GM12874 (cell line): ENCODE measurements around the gene FBLIM1.

Experiments
- TF ChIP-seq, protein P1 (sequence below): IDR thresholded peaks from 2 replicates; pipeline ENCODE4 v1.5.1; 2011; ENCODE audit warnings: low read depth, mild to moderate bottlenecking, control low read depth, low read length, moderate library complexity; ENCODE audit not compliant: insufficient read depth

Gene FBLIM1

DNA sequence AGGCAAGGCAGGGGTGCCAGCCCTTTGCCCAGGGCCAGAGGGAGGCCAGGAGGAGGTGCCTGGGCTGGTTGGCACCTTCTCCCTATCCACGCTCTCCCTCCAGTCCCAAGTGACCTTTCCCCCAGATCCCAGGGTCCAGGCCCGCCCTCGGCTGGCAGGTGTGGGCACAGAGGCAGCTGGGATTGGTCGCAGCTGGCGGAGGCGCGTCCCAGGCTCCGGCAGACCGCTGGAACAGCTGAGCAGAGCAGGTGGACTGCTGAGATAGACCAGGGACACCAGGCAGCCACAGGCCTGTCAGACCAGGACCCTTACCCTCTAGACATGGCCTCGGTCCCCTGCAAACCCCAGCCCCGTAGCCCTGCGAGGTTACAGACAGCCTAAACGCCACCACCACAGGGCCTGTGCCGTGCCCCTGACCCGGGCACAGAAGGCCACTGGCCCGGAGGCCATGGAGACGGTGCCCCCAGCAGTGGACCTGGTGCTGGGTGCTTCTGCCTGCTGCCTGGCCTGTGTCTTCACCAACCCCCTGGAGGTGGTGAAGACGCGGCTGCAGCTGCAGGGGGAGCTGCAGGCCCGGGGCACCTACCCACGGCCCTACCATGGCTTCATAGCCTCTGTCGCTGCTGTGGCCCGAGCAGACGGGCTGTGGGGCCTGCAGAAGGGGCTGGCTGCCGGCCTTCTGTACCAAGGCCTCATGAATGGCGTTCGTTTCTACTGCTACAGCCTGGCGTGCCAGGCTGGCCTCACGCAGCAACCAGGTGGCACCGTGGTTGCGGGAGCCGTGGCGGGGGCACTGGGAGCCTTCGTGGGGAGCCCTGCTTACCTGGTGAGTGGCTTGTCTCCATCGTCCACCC is 22.3 kb upstream of the FBLIM1 start, which contains the start of gene SLC25A34:
TSS of gene SLC25A34 (plus strand) at position 221 of the 854 bp plus-strand sequence. CDS start at position 449, 228 bp downstream.
- TF ChIP-seq, protein P1, sequence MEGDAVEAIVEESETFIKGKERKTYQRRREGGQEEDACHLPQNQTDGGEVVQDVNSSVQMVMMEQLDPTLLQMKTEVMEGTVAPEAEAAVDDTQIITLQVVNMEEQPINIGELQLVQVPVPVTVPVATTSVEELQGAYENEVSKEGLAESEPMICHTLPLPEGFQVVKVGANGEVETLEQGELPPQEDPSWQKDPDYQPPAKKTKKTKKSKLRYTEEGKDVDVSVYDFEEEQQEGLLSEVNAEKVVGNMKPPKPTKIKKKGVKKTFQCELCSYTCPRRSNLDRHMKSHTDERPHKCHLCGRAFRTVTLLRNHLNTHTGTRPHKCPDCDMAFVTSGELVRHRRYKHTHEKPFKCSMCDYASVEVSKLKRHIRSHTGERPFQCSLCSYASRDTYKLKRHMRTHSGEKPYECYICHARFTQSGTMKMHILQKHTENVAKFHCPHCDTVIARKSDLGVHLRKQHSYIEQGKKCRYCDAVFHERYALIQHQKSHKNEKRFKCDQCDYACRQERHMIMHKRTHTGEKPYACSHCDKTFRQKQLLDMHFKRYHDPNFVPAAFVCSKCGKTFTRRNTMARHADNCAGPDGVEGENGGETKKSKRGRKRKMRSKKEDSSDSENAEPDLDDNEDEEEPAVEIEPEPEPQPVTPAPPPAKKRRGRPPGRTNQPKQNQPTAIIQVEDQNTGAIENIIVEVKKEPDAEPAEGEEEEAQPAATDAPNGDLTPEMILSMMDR = no peak

DNA sequence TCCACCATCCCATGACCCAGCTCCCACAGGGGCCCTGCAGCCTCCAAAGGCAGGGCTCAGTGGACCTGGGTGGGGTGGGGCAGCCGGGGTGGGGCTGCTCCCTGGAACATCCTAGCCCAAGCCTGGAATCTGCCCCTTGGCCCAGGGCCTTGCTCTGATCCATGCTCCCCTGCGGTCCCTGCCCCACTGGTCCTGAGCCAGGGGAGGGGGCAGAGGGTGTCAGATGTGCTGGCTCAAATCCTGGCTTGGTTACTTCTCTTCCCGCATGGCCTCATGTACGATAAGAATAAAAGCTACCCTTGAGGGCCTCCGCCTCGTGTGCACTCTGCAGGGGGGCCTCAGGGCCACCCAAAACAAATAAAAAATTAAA is 21.7 kb upstream of the FBLIM1 start:
- TF ChIP-seq, protein P1 = no peak

DNA sequence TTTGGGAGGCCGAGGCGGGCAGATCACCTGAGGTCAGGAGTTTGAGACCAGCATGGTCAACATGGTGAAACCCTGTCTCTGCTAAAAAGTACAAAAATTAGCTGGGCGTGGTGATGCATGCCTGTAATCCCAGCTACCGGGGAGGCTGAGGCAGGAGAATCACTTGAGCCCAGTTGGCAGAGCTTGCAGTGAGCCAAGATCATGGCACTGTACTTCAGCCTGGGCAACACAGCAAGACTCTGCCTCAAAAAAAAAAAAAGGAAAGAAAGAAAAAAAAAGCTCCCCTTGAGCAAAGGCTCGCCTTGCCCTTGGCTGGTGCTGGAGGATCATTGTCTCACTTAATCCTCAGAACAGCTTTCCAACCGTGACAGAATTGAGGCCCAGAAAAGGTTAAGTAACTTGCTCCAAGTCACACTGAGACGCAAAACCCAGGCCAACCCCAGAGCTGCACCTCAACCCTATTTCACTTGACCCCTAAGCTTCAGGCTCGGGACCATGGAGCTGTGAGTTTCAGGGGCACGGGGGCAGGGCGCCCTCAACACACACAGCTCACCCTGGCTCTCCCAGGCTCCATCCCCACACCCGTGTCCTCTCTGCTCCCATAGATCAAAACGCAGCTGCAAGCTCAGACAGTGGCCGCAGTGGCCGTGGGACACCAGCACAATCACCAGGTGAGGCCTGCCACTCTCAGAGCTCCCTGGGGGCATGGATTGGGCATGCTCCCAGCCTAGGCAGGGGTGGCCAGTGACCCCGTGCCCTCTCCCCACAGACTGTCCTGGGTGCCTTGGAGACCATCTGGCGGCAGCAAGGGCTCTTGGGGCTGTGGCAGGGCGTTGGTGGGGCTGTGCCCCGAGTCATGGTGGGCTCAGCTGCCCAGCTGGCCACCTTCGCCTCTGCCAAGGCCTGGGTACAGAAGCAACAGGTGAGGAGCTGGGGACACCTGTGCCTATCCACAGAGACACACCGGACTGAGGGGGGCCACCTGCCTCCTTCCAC is 21.0 kb upstream of the FBLIM1 start:
- TF ChIP-seq, protein P1 = no peak

DNA sequence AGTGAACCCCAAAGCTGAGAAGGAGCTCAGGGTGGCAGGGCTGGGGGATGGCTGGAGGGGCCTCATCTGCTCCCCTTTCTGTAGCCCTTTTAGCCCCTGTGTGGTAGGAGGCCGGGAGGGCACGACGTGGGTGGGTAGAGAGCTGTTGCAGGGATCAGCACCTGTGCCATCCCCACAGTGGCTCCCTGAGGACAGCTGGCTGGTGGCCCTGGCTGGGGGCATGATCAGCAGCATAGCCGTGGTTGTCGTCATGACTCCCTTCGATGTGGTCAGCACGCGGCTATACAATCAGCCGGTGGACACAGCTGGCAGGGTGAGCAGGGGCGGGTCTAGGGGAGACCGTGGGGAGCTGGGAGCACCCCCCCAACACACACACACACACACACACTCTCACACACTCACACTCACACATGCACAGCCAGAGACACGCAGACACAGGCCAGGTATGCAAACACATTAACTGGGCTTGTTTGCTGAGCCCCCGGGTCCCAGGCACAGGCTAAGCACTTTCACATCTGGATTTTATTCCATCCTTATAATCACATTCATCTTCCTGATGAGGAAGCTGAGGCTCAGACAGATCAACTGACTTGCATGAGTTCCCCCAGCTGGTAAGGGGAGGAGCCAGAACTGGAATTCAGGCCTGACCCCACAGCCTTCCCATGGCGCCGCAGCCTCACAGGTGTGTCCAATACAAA is 20.0 kb upstream of the FBLIM1 start:
- TF ChIP-seq, protein P1 = no peak

DNA sequence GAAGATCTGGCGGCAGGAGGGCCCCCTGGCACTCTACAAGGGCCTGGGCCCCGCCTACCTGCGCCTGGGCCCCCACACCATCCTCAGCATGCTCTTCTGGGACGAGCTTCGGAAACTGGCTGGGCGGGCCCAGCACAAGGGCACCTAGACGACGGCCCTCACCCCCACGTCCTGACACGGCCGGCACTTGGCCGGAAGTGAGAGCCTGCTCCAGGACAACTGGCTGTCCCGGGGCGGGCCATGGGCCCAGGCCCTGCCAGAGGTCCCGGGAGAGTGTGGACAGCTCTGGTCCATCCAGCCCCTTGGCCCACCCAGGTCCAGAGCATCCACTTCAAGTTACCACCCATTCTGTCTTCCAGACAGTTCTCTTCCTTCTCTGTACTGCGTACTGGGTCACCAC is 19.3 kb upstream of the FBLIM1 start:
- TF ChIP-seq, protein P1 = no peak

DNA sequence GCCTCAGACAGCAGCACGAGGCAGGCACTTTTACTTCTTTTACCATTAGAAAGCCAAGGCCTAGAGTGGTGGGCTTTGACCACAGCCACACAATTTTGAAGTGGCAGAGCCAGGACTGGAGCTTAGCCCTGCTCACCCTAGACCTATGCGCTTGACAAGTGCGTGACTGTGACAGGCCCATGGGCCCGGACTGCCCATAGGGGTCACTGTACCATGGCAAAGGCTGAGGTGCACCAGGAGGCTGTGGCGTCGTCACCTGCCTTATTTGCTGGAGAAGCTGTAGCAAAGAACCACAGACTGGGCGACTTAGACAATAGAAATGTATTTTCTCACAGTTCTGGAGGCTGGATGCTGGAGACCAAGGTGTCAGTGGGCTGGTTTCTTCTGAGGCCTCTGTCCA is 18.9 kb upstream of the FBLIM1 start:
- TF ChIP-seq, protein P1 = no peak
